Upper lobe of left lung (tissue), 6 donors: ENCODE results near the gene CHSY1. TPM values are rescaled to one million over a fixed set of nuclear protein-coding genes. Genes with fewer than 3 reads are reported as not detected.

ENCODE experiments used
- ATAC-seq, 2 donors: fragments of 200-7000 bp; cut with Tn5 transposase; one replicate each; pipeline ENCODE4 v1.9.1; 2022; ENCODE audit warnings: mild to moderate bottlenecking in 2 of 2, moderate library complexity in 2 of 2; ENCODE audit not compliant: low FRiP score in 2 of 2
- DNase-seq, 2 donors: peaks; one replicate each; pipeline ENCODE4 v3.0.0-alpha.2; 2019 to 2020
- H3K27ac ChIP-seq, 4 donors: fragments of 200-600 bp; sonication (generic); one replicate each; pipeline ENCODE4 v1.5.1; 2016 to 2019
- H3K27me3 ChIP-seq, 4 donors: fragments of 200-600 bp; sonication (generic); one replicate each; pipeline ENCODE4 v1.5.1; 2017 to 2019
- H3K36me3 ChIP-seq, 4 donors: fragments of 200-600 bp; sonication (generic); one replicate each; pipeline ENCODE4 v1.5.1; 2016 to 2019
- H3K4me1 ChIP-seq, 4 donors: fragments of 200-600 bp; sonication (generic); one replicate each; pipeline ENCODE4 v1.5.1; 2018 to 2019
- H3K4me3 ChIP-seq, 4 donors: fragments of 200-600 bp; sonication (generic); one replicate each; pipeline ENCODE4 v1.5.1; 2017 to 2019; ENCODE audit warnings: mild to moderate bottlenecking in 2 of 4, moderate library complexity in 1 of 4
- H3K9me3 ChIP-seq, 4 donors: fragments of 200-600 bp; sonication (generic); one replicate each; pipeline ENCODE4 v1.5.1; 2018 to 2019
- CTCF ChIP-seq, 6 experiments: fragments of 450-650 bp in 4 of 6; fragments of 200-600 bp in 2 of 6; sonication (generic) in 2 of 6; IDR thresholded peaks; one replicate each; pipeline ENCODE4 v1.5.1; 2016 to 2019; ENCODE audit warnings: antibody characterized with exemption in 6 of 6
- EP300 ChIP-seq, 4 donors: sonication (generic); formaldehyde crosslinking; IDR thresholded peaks; one replicate each; pipeline ENCODE4 v1.5.1; 2017; ENCODE audit warnings: antibody characterized with exemption in 4 of 4, control low read depth in 2 of 4
- POLR2A ChIP-seq, 4 donors: fragments of 450-650 bp; IDR thresholded peaks; one replicate each; pipeline ENCODE4 v1.5.1; 2016 to 2017; ENCODE audit warnings: antibody characterized with exemption in 4 of 4, mild to moderate bottlenecking in 2 of 4
- POLR2AphosphoS5 ChIP-seq, 2 donors: sonication (generic); formaldehyde crosslinking; IDR thresholded peaks; one replicate each; pipeline ENCODE4 v1.5.1; 2017; ENCODE audit warnings: antibody characterized with exemption in 2 of 2
- WGBS, 2 donors: methylation state at CpG; one replicate each; pipeline ENCODE4 v1.1.5; 2017 to 2018; 5-methylcytosine and 5-hydroxymethylcytosine counted together
- total RNA-seq, 6 donors: library from RNA; depleted of rRNA in 4 of 6; stranded (reverse); fragments of >200 nt in 4 of 6; gene quantifications; one replicate each; pipeline versions ENCODE4 v1.1.0 to v1.2.1, GENCODE V29; 2016 to 2021
- donor health status: DM: no; HTN: no; CAD: no; lungs with moderate emphysema.
- donor health status: DM: no; HTN: yes; CAD: no; lungs with severe emphysema.

The CHSY1 gene
- total RNA-seq, 6 donors from 2014 or later: 12.4 to 38.3 (median 23.7) TPM

GRCh38 chr15:101210466-101210865 is 41.4 kb downstream of the CHSY1 start:
- H3K9me3 ChIP-seq: no peaks in the 10 kb centered on the region
- TF ChIP-seq POLR2AphosphoS5 (IDR thresholded peaks at IDR 0.05): no peak
- 57 to 67% methylated on average over 2 of the region's 2 CpGs for WGBS, 2 donors
- H3K36me3 ChIP-seq: no peaks in the 10 kb centered on the region
- ATAC-seq (peak in 1 of 2 donors; percentile 77), DNase-seq (no peak)
- no peak overlapping the region for H3K4me3 ChIP-seq
- peaks cover 24 to 73% (median 48%) of the 10 kb centered on the region in 4 donors for H3K4me1 ChIP-seq
- H3K27ac ChIP-seq: peak overlapping the region in 1 of 4 donors; percentile 26
- no peaks in the 10 kb centered on the region for H3K27me3 ChIP-seq

DNA sequence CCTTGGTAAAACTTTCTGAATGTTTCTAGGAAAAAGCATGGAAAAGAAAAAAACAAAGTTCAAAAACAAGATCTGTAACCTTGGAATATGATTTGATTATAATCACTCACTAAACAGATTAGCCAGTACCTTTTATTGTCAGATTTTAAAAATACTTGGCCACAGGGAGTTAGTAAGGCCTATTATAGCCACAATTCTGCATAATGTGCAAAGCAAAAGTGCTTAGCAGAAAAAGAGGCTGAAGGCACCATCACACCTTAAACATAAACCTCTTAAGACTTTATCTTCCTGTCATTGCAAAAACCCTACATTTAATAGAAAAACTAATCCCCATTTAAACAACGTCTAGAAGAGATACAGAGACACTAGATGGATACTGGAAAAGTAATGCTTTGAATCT is 41.8 kb downstream of the CHSY1 start:
- ATAC-seq: no peak
- Histone ChIP-seq H3K27ac (no peak overlapping the region), H3K4me3 (no peak overlapping the region), H3K36me3 (no peaks in the 10 kb centered on the region), H3K27me3 (no peaks in the 10 kb centered on the region), H3K4me1 (peaks cover 24 to 76% (median 49%) of the 10 kb centered on the region in 4 donors), H3K9me3 (no peaks in the 10 kb centered on the region)
- DNase-seq: no peak
- WGBS, 2 donors: 50 to 59% methylated on average over 1 of the region's 1 CpG
- TF ChIP-seq POLR2A (IDR thresholded peaks at IDR 0.05) (no peak), EP300 (IDR thresholded peaks at IDR 0.05) (no peak), CTCF (IDR thresholded peaks at IDR 0.05) (no peak), POLR2AphosphoS5 (IDR thresholded peaks at IDR 0.05) (no peak)

DNA sequence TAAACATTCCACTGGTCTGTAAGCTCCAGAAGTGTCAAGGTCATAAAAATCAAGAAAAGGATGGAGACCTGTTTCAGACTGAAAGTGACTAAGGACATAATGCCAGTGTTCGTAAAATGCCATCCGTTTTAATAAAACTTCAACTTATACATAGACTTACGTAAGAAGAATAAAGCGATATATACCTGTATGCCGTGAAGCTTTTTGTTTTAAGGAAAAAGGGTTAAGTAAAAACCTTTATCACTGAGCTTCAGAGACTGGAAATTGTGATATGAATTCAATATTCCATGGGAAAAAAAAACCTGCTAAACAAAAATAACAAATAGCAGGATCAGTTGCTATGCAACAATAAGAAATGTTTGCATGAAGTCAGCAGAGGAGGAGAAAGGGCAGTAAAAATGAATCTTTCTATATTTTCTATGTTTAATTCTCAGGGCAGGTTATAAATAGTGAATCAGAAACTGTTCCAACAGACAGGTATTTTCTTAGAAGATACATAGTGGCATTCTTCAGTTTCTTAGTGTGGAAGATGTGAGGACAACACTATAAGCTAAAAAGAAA is 42.5 kb downstream of the CHSY1 start:
- H3K4me1 ChIP-seq: peaks cover 24 to 82% (median 52%) of the 10 kb centered on the region in 4 donors

DNA sequence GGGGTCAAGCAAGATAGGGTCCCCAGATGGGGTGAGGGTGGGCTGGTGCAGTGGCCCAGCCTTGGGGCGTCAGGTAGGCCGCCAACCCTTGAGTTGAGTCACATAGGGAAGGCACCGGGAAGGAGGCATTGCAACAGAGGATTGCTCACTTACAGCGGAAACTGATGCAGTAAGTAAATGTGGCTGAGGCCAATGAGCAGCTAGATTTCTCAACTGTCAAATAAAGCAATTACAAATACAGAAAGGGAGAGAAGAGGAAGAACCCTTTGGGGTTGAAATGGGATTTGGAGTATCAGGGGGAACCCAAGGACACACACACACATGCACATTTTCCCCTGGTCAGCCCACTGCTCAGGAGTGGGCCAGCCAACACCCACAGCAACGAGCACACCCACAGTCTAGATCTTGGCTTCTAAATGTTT is 44.0 kb downstream of the CHSY1 start:
- Histone ChIP-seq H3K27ac (peak overlapping the region; percentile 8 to 73 (median 49)), H3K4me3 (no peak overlapping the region), H3K9me3 (no peaks in the 10 kb centered on the region), H3K4me1 (peaks cover 31 to 83% (median 48%) of the 10 kb centered on the region in 4 donors), H3K36me3 (no peaks in the 10 kb centered on the region), H3K27me3 (no peaks in the 10 kb centered on the region)
- DNase-seq (peak; percentile 37 to 78), ATAC-seq (peak; percentile 57 to 79)
- peak; percentile 76 to 92 for TF ChIP-seq POLR2AphosphoS5 (IDR thresholded peaks at IDR 0.05)
- no peak for TF ChIP-seq POLR2A (IDR thresholded peaks at IDR 0.05)
- TF ChIP-seq CTCF (IDR thresholded peaks at IDR 0.05): no peak
- TF ChIP-seq EP300 (IDR thresholded peaks at IDR 0.05): peak in 2 of 4 donors; percentile 50 to 54
- 63 to 79% methylated on average over 5 of the region's 5 CpGs for WGBS, 2 donors

More for the DNA sequence above, 42.5 kb downstream of the CHSY1 start:
- Histone ChIP-seq H3K9me3 (no peaks in the 10 kb centered on the region), H3K4me3 (no peak overlapping the region), H3K36me3 (no peaks in the 10 kb centered on the region), H3K27me3 (no peaks in the 10 kb centered on the region), H3K27ac (peak overlapping the region in 1 of 4 donors; percentile 62)
- ATAC-seq (no peak), DNase-seq (no peak)
- no peak for TF ChIP-seq POLR2A (IDR thresholded peaks at IDR 0.05)
- no peak for TF ChIP-seq POLR2AphosphoS5 (IDR thresholded peaks at IDR 0.05)
- TF ChIP-seq CTCF (IDR thresholded peaks at IDR 0.05): no peak
- TF ChIP-seq EP300 (IDR thresholded peaks at IDR 0.05): no peak
- 87 to 95% methylated on average over 5 of the region's 5 CpGs for WGBS, 2 donors

DNA sequence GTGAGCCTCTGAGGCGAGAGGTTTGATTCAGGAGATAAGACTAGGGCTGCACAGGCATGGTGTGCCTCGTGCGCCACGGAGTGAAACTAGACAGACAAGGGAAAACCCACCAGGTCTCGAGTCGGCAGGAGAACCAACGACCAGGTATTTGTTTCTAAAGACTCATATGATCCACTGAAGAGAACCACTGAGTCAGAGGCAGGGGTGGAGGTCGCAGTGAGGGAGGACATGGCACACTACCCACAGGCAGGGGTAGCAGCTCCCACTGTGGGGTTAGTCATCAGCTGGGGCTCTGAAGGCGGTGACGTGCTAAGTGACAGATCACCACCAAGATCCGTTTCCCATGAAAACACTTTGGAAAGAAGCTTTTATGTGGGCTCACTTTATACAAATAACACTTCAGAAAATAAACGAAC is 45.7 kb downstream of the CHSY1 start:
- no peaks in the 10 kb centered on the region for H3K27me3 ChIP-seq
- no peaks in the 10 kb centered on the region for H3K36me3 ChIP-seq
- peak overlapping the region in 2 of 4 donors; percentile 38 to 66 for H3K27ac ChIP-seq
- H3K4me1 ChIP-seq: peaks cover 36 to 89% (median 59%) of the 10 kb centered on the region in 4 donors
- DNase-seq (peak in 1 of 2 donors; percentile 44), ATAC-seq (no peak)
- 69 to 83% methylated on average over 12 of the region's 12 CpGs for whole genome bisulfite sequencing, 2 donors
- no peaks in the 10 kb centered on the region for H3K9me3 ChIP-seq
- no peak for TF ChIP-seq EP300 (IDR thresholded peaks at IDR 0.05)
- TF ChIP-seq POLR2AphosphoS5 (IDR thresholded peaks at IDR 0.05): peak in 1 of 2 donors; percentile 21
- H3K4me3 ChIP-seq: peak overlapping the region in 1 of 4 donors; percentile 14
